OCI-LY1 (cell line): ENCODE data around the gene PUSL1.

ENCODE experiments used
- H2AFZ ChIP-seq: fragments of 200-600 bp; sonication (generic), shearing (Covaris generic); 2 replicates; pipeline ENCODE4 v1.6.0; 2014; ENCODE audit warnings: antibody characterized with exemption, mild to moderate bottlenecking, low read length
- H3F3A ChIP-seq: fragments of 200-600 bp; sonication (generic), shearing (Covaris generic); 2 replicates; pipeline ENCODE4 v1.6.0; 2014; ENCODE audit warnings: mild to moderate bottlenecking, antibody characterized with exemption, low read length, moderate library complexity; ENCODE audit not compliant: insufficient read depth
- H3K27ac ChIP-seq: fragments of 200-600 bp; sonication (generic); 2 replicates; pipeline ENCODE4 v1.5.1; 2014; ENCODE audit warnings: low read length, mixed run types, mild to moderate bottlenecking, low read depth; ENCODE audit not compliant: poor library complexity, severe bottlenecking
- H3K27me3 ChIP-seq: fragments of 200-600 bp; sonication (generic); 2 replicates; pipeline ENCODE4 v1.6.0; 2014; ENCODE audit warnings: antibody characterized with exemption, mild to moderate bottlenecking, low read length, moderate library complexity; ENCODE audit not compliant: insufficient read depth
- H3K36me3 ChIP-seq: fragments of 200-600 bp; sonication (generic); 2 replicates; pipeline ENCODE4 v1.6.1; 2014; ENCODE audit warnings: mild to moderate bottlenecking, antibody characterized with exemption, low read length, moderate library complexity, mixed read lengths; ENCODE audit not compliant: insufficient read depth
- H3K4me1 ChIP-seq: fragments of 200-600 bp; sonication (generic); 2 replicates; pipeline ENCODE4 v1.5.1; 2014; ENCODE audit warnings: mild to moderate bottlenecking, low read length, moderate library complexity; ENCODE audit not compliant: insufficient read depth, severe bottlenecking
- H3K4me2 ChIP-seq: fragments of 200-600 bp; sonication (generic), shearing (Covaris generic); 2 replicates; pipeline ENCODE4 v1.6.1; 2014; ENCODE audit warnings: low read length
- H3K4me3 ChIP-seq: fragments of 200-600 bp; sonication (generic); 2 replicates; pipeline ENCODE4 v1.5.1; 2014; ENCODE audit warnings: low read length, low read depth, mild to moderate bottlenecking, mixed read lengths; ENCODE audit not compliant: poor library complexity, severe bottlenecking
- H3K79me2 ChIP-seq: fragments of 200-600 bp; shearing (Covaris generic); 2 replicates; pipeline ENCODE4 v1.6.1; 2016; ENCODE audit warnings: mixed run types, low read length, mixed read lengths; ENCODE audit not compliant: insufficient read depth
- H3K9ac ChIP-seq: fragments of 200-600 bp; sonication (generic), shearing (Covaris generic); 2 replicates; pipeline ENCODE4 v1.6.1; 2014; ENCODE audit warnings: mild to moderate bottlenecking, low read length, mixed read lengths
- H3K9me2 ChIP-seq: fragments of 200-600 bp; sonication (generic), shearing (Covaris generic); 2 replicates; pipeline ENCODE4 v1.6.1; 2014; ENCODE audit warnings: low read depth, mild to moderate bottlenecking, low read length, mixed read lengths
- H3K9me3 ChIP-seq: fragments of 200-600 bp; shearing (Covaris generic); 2 replicates; pipeline ENCODE4 v1.6.1; 2014; ENCODE audit warnings: low read length, mixed read lengths
- H4K20me1 ChIP-seq: fragments of 200-600 bp; sonication (generic), shearing (Covaris generic); 2 replicates; pipeline ENCODE4 v1.6.0; 2016; ENCODE audit warnings: mild to moderate bottlenecking, low read length; ENCODE audit not compliant: insufficient read depth
- EZH2 ChIP-seq: fragments of 200-600 bp; sonication (generic), shearing (Covaris generic); IDR thresholded peaks from 2 replicates; pipeline ENCODE4 v1.8.0; 2017; ENCODE audit warnings: borderline replicate concordance, mixed run types, mild to moderate bottlenecking, antibody characterized with exemption, low read length, moderate library complexity, mixed read lengths
- TF ChIP-seq, protein P1 (sequence below): fragments of 200-600 bp; sonication (generic), shearing (Covaris generic); IDR thresholded peaks from 2 replicates; pipeline ENCODE4 v1.5.1; 2017; ENCODE audit warnings: mild to moderate bottlenecking, antibody characterized with exemption, low read length, moderate library complexity, mixed read lengths

The PUSL1 gene

DNA sequence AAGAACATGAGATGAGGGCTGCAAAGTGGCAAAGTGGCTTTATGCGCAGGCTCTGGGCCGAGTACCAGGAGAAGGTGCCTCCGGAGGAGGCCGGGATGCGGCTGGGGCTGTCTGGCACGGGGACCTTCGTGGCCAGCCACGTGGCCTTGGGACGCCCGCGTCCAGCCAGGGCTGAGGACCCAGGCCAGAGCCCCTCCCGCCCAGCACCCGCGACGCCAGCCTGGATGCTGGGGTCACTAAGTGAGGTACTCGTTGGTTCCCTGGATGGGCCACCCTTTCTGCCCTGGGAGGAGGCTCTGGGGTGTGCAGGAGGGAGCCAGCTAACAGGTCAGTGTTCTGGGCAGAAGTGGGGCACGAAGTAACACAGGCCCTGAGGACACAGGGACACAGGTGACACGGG is 15.5 kb upstream of the PUSL1 start:
- no peaks in the 10 kb centered on the region for H3K9me2 ChIP-seq
- no peaks in the 10 kb centered on the region for H4K20me1 ChIP-seq
- no peaks in the 10 kb centered on the region for H3F3A ChIP-seq
- H3K4me3 ChIP-seq: no peak overlapping the region
- no peak overlapping the region for H3K4me2 ChIP-seq
- no peaks in the 10 kb centered on the region for H3K79me2 ChIP-seq
- H3K9ac ChIP-seq: no peak overlapping the region
- no peaks in the 10 kb centered on the region for H3K36me3 ChIP-seq
- TF ChIP-seq EZH2: no peak
- TF ChIP-seq, protein P1, sequence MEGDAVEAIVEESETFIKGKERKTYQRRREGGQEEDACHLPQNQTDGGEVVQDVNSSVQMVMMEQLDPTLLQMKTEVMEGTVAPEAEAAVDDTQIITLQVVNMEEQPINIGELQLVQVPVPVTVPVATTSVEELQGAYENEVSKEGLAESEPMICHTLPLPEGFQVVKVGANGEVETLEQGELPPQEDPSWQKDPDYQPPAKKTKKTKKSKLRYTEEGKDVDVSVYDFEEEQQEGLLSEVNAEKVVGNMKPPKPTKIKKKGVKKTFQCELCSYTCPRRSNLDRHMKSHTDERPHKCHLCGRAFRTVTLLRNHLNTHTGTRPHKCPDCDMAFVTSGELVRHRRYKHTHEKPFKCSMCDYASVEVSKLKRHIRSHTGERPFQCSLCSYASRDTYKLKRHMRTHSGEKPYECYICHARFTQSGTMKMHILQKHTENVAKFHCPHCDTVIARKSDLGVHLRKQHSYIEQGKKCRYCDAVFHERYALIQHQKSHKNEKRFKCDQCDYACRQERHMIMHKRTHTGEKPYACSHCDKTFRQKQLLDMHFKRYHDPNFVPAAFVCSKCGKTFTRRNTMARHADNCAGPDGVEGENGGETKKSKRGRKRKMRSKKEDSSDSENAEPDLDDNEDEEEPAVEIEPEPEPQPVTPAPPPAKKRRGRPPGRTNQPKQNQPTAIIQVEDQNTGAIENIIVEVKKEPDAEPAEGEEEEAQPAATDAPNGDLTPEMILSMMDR: no peak
- H3K27ac ChIP-seq: no peak overlapping the region
- H3K4me1 ChIP-seq: no peaks in the 10 kb centered on the region
- H3K27me3 ChIP-seq: no peaks in the 10 kb centered on the region
- H2AFZ ChIP-seq: no peak overlapping the region
- H3K9me3 ChIP-seq: no peaks in the 10 kb centered on the region

DNA sequence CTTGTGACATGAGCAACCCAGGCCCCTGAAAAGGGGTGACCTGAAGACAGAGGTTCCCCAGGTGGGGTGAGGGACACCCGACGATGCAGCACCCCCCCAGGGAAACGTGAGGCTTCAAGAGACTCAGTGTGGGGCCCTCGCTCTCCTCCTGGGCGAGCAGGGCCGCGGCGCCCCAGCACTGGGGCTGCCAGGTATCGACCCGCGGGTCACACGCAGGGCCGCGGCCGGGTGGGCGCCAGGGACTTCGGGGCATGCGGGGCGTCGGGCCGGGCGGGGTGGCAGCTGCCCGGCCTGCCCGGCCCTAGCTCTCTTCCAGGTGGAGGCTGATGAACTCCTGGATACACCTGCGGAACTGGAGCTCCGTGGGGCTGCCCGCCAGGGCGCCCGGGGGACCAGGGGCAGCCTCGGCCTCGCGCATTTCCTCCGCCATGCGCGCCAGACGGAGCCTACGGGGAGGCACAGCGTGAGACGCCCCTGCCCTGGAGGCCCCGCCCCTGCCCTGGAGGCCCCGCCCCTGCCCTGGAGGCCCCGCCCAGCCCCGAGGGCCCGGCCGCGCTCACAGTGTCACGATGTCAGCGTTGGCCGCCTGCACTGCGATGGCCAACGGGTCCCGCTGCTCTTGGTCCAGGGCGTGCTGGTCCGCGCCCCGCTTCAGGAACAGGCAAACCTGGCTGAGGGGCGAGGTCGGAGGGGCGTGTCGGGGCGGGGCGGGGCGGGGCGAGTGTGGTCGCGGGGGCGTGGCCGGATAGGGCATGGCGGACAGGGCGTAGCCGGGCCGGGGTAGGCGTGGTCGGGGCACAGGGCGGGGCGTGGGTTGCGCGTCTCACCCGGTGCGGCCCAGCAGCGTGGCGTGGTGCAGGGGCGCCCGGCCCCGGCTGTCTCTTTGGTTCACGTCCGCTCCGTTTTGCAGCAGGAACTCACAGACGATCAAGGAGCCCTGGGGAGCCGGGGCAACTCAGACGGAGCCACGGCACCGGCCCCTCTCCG is 14.8 kb upstream of the PUSL1 start:
- H3K4me1 ChIP-seq: no peaks in the 10 kb centered on the region
- H2AFZ ChIP-seq: no peak overlapping the region
- no peak overlapping the region for H3K9ac ChIP-seq
- no peaks in the 10 kb centered on the region for H3K9me2 ChIP-seq
- H3K79me2 ChIP-seq: no peaks in the 10 kb centered on the region
- no peak overlapping the region for H3K4me3 ChIP-seq
- H3K27me3 ChIP-seq: no peaks in the 10 kb centered on the region
- no peaks in the 10 kb centered on the region for H3F3A ChIP-seq
- H3K9me3 ChIP-seq: no peaks in the 10 kb centered on the region
- TF ChIP-seq, protein P1: no peak
- no peak for TF ChIP-seq EZH2
- no peak overlapping the region for H3K27ac ChIP-seq
- no peak overlapping the region for H3K4me2 ChIP-seq
- H4K20me1 ChIP-seq: no peaks in the 10 kb centered on the region
- H3K36me3 ChIP-seq: no peaks in the 10 kb centered on the region

DNA sequence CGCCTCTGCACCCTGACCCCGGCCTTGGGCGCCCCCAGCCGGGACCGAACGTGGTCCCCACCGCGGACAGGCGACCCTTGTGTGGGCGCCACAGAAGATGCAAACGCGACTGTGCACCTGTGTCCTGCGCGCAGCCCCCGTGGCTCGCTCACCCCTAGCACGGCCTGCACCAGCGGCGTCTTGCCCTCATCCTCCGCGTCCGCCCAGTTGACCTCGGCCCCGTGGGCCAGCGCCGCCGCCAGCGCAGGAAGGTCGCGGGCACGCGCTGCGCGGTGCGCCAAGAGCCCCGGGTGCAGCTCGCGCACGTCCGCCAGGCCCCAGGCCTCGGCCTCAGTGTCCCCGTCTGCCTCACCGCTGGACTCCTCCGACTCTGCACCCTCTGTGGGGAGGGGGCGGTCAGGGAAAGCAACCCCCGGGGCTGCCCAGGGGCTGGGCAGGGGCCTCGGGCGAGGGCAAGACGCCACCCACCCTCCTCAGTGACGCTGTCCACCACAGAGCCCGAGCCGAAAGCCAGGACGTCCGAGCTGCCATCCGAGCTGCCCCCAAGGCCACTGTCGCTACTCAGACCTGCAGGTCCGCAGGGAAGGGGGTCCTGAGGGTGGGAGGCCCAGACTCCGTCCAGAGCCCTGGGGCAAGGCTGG is 14.0 kb upstream of the PUSL1 start:
- H3K9me3 ChIP-seq: no peaks in the 10 kb centered on the region
- TF ChIP-seq EZH2: no peak
- TF ChIP-seq, protein P1: no peak
- H4K20me1 ChIP-seq: no peaks in the 10 kb centered on the region
- no peak overlapping the region for H3K27ac ChIP-seq
- H3K27me3 ChIP-seq: no peaks in the 10 kb centered on the region
- H3K9me2 ChIP-seq: no peaks in the 10 kb centered on the region
- H3K4me1 ChIP-seq: no peaks in the 10 kb centered on the region
- no peaks in the 10 kb centered on the region for H3K36me3 ChIP-seq
- H3F3A ChIP-seq: no peaks in the 10 kb centered on the region
- H3K79me2 ChIP-seq: no peaks in the 10 kb centered on the region
- no peak overlapping the region for H3K4me3 ChIP-seq
- H3K4me2 ChIP-seq: no peak overlapping the region
- H2AFZ ChIP-seq: no peak overlapping the region
- H3K9ac ChIP-seq: no peak overlapping the region
